ENCODE data around the gene DLEU7.

The DLEU7 gene

DNA sequence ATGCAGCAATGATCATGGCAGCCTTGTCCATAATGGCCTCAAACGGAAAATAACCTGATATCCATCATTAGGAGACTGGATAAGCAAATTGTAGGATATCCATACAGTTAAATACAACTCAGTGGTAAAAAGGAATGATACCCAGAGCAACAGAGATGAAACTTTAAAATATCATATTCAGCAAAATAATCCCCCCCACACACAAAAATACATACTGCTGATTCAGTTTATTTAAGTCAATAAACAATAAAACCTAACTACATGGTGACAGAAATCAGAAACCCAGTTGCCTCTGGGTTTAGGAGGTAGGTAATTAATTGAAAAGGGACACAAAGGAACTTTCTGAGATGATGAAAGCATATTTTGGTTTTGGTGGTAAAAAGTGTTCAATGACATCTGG, 27.9 kb upstream of the DLEU7 start:
- H3K4me3 ChIP-seq (ENCODE audit: low read length): no peak overlapping the region
- no peaks in the 10 kb centered on the region for H3K4me1 ChIP-seq (ENCODE audit: insufficient read depth, low read length)
- H3K36me3 ChIP-seq (ENCODE audit: insufficient read depth, low read length): no peaks in the 10 kb centered on the region
- no peak overlapping the region for H3K27ac ChIP-seq (ENCODE audit: low read depth, low read length)
- H3K9ac ChIP-seq (ENCODE audit: low read depth, low read length): no peak overlapping the region
- H3K27me3 ChIP-seq (ENCODE audit: insufficient read depth, low read length): no peaks in the 10 kb centered on the region
- H3K9me3 ChIP-seq (ENCODE audit: insufficient read depth, low read depth, low read length): no peaks in the 10 kb centered on the region
- WGBS: 100% methylated on average over 1 of the region's 1 CpG

GRCh38 chr13:50867637-50867945, 24.1 kb upstream of the DLEU7 start:
- H3K4me3 ChIP-seq (ENCODE audit: low read length): no peak overlapping the region
- no peaks in the 10 kb centered on the region for H3K4me1 ChIP-seq (ENCODE audit: insufficient read depth, low read length)
- WGBS: 76% methylated on average over 3 of the region's 3 CpGs
- no peaks in the 10 kb centered on the region for H3K36me3 ChIP-seq (ENCODE audit: insufficient read depth, low read length)
- no peak overlapping the region for H3K9ac ChIP-seq (ENCODE audit: low read depth, low read length)
- H3K27ac ChIP-seq (ENCODE audit: low read depth, low read length): no peak overlapping the region
- no peaks in the 10 kb centered on the region; the same call in 1 of the 2 replicates for H3K9me3 ChIP-seq (ENCODE audit: insufficient read depth, low read depth, low read length)
- H3K27me3 ChIP-seq (ENCODE audit: insufficient read depth, low read length): no peaks in the 10 kb centered on the region; the same call in 1 of the 2 replicates

GRCh38 chr13:50866817-50867636, 23.5 kb upstream of the DLEU7 start:
- Histone ChIP-seq H3K27ac (ENCODE audit: low read depth, low read length) (no peak overlapping the region), H3K36me3 (ENCODE audit: insufficient read depth, low read length) (no peaks in the 10 kb centered on the region), H3K27me3 (ENCODE audit: insufficient read depth, low read length) (no peaks in the 10 kb centered on the region; the same call in 1 of the 2 replicates), H3K9me3 (ENCODE audit: insufficient read depth, low read depth, low read length) (peaks cover 3% of the 10 kb centered on the region; the same call in 1 of the 2 replicates), H3K4me1 (ENCODE audit: insufficient read depth, low read length) (no peaks in the 10 kb centered on the region), H3K9ac (ENCODE audit: low read depth, low read length) (no peak overlapping the region), H3K4me3 (ENCODE audit: low read length) (no peak overlapping the region)
- 92% methylated on average over 2 of the region's 2 CpGs for WGBS

GRCh38 chr13:50864492-50864891, 21.0 kb upstream of the DLEU7 start:
- H3K4me3 ChIP-seq (ENCODE audit: low read length): no peak overlapping the region
- H3K9ac ChIP-seq (ENCODE audit: low read depth, low read length): no peak overlapping the region
- 89% methylated on average over 1 of the region's 1 CpG for WGBS
- H3K4me1 ChIP-seq (ENCODE audit: insufficient read depth, low read length): no peaks in the 10 kb centered on the region
- H3K27ac ChIP-seq (ENCODE audit: low read depth, low read length): no peak overlapping the region
- peaks cover 4% of the 10 kb centered on the region; the same call in 1 of the 2 replicates for H3K9me3 ChIP-seq (ENCODE audit: insufficient read depth, low read depth, low read length)
- H3K36me3 ChIP-seq (ENCODE audit: insufficient read depth, low read length): no peaks in the 10 kb centered on the region
- no peaks in the 10 kb centered on the region; the same call in 1 of the 2 replicates for H3K27me3 ChIP-seq (ENCODE audit: insufficient read depth, low read length)

GRCh38 chr13:50855681-50856080, 12.2 kb upstream of the DLEU7 start:
- Histone ChIP-seq H3K9me3 (ENCODE audit: insufficient read depth, low read depth, low read length) (peaks cover 12% of the 10 kb centered on the region; the same call in 1 of the 2 replicates), H3K27ac (ENCODE audit: low read depth, low read length) (no peak overlapping the region), H3K27me3 (ENCODE audit: insufficient read depth, low read length) (no peaks in the 10 kb centered on the region), H3K4me1 (ENCODE audit: insufficient read depth, low read length) (no peaks in the 10 kb centered on the region), H3K9ac (ENCODE audit: low read depth, low read length) (no peak overlapping the region), H3K4me3 (ENCODE audit: low read length) (no peak overlapping the region), H3K36me3 (ENCODE audit: insufficient read depth, low read length) (no peaks in the 10 kb centered on the region)
- 88% methylated on average over 2 of the region's 2 CpGs for WGBS

- no peaks in the 10 kb centered on the region for H3K36me3 ChIP-seq (ENCODE audit: insufficient read depth, low read length)
- H3K4me3 ChIP-seq (ENCODE audit: low read length): no peak overlapping the region
- peaks cover 6% of the 10 kb centered on the region for H3K27me3 ChIP-seq (ENCODE audit: insufficient read depth, low read length)
- no peaks in the 10 kb centered on the region for H3K9me3 ChIP-seq (ENCODE audit: insufficient read depth, low read depth, low read length)
- no peak overlapping the region for H3K9ac ChIP-seq (ENCODE audit: low read depth, low read length)
- H3K27ac ChIP-seq (ENCODE audit: low read depth, low read length): no peak overlapping the region
- H3K4me1 ChIP-seq (ENCODE audit: insufficient read depth, low read length): no peaks in the 10 kb centered on the region
- WGBS: 100% methylated on average over 2 of the region's 2 CpGs
Observed at GRCh38 chr13:50850445-50850844, 7.0 kb upstream of the DLEU7 start.

DNA sequence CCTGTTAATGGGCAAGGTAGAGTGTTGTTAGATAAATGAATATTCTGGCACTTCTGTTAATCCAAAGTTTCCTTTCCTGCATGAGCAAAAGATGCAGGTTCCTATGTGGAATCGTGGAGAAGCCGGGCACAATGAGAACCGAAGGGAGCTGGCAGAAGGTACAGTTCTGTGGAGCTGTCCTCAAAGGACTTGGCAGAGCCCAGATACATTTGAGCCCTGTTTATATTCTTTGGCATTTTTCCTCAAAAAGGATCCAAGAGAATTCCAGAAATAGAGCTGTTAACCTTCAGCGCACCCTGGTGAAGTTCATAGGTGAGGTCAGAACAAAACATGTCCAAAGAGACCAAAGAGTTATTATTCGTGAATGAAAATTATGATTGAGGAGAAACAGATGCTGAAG, 4.0 kb upstream of the DLEU7 start:
- Histone ChIP-seq H3K9me3 (ENCODE audit: insufficient read depth, low read depth, low read length) (no peaks in the 10 kb centered on the region), H3K36me3 (ENCODE audit: insufficient read depth, low read length) (no peaks in the 10 kb centered on the region), H3K4me1 (ENCODE audit: insufficient read depth, low read length) (peaks cover 9% of the 10 kb centered on the region), H3K4me3 (ENCODE audit: low read length) (no peak overlapping the region), H3K27ac (ENCODE audit: low read depth, low read length) (no peak overlapping the region), H3K27me3 (ENCODE audit: insufficient read depth, low read length) (peaks cover 35% of the 10 kb centered on the region), H3K9ac (ENCODE audit: low read depth, low read length) (no peak overlapping the region)
- 95% methylated on average over 5 of the region's 5 CpGs for WGBS

DNA sequence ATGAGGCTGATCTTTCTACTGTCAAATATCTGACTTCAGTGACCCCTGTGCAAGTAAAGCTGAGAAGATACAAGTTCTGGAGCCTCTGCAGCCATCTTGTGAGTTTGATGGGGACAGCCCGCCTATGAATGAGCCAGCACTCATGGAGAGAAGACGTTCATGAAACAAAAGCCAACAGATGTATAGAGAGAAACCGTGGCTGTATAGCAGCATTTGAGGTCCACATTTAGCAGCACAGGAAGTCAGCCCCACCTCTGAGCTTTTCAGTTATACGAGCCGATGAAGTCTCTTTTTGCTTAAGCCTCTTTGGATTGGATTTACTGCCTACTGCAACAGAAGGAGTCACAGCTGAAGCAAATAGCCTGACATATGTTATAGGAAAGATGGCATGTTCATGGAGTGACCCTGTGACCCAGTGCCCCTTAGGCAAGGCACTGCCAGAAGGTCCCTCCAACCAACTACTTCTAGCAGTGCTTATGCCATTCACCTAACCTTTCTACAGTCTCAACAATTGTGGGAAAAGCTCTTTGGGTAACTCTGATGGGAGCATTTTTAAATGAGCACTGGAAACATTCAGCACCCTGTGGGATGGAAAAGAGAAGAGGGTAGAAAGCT, 3.5 kb upstream of the DLEU7 start:
- WGBS: 86% methylated on average over 5 of the region's 5 CpGs
- Histone ChIP-seq H3K9ac (ENCODE audit: low read depth, low read length) (no peak overlapping the region), H3K27ac (ENCODE audit: low read depth, low read length) (no peak overlapping the region), H3K27me3 (ENCODE audit: insufficient read depth, low read length) (peaks cover 41% of the 10 kb centered on the region), H3K36me3 (ENCODE audit: insufficient read depth, low read length) (no peaks in the 10 kb centered on the region), H3K9me3 (ENCODE audit: insufficient read depth, low read depth, low read length) (no peaks in the 10 kb centered on the region), H3K4me1 (ENCODE audit: insufficient read depth, low read length) (peaks cover 12% of the 10 kb centered on the region), H3K4me3 (ENCODE audit: low read length) (no peak overlapping the region)

- H3K27ac ChIP-seq (ENCODE audit: low read depth, low read length): no peak overlapping the region
- 91% methylated on average over 1 of the region's 1 CpG for WGBS
Observed at GRCh38 chr13:50845211-50845610, 1.7 kb upstream of the DLEU7 start.

GRCh38 chr13:50844084-50844875, 788 bp upstream of the DLEU7 start:
- Histone ChIP-seq H3K27ac (ENCODE audit: low read depth, low read length) (no peak overlapping the region), H3K9ac (ENCODE audit: low read depth, low read length) (no peak overlapping the region), H3K4me1 (ENCODE audit: insufficient read depth, low read length) (peaks cover 12% of the 10 kb centered on the region), H3K27me3 (ENCODE audit: insufficient read depth, low read length) (peaks cover 43% of the 10 kb centered on the region), H3K9me3 (ENCODE audit: insufficient read depth, low read depth, low read length) (no peaks in the 10 kb centered on the region), H3K4me3 (ENCODE audit: low read length) (peak overlapping the region; percentile 58), H3K36me3 (ENCODE audit: insufficient read depth, low read length) (no peaks in the 10 kb centered on the region)
- 64% methylated on average over 6 of the region's 6 CpGs for WGBS

More at GRCh38 chr13:50845211-50845610, 1.7 kb upstream of the DLEU7 start:
- Histone ChIP-seq H3K4me1 (ENCODE audit: insufficient read depth, low read length) (peaks cover 12% of the 10 kb centered on the region), H3K9me3 (ENCODE audit: insufficient read depth, low read depth, low read length) (no peaks in the 10 kb centered on the region), H3K27me3 (ENCODE audit: insufficient read depth, low read length) (peaks cover 43% of the 10 kb centered on the region), H3K9ac (ENCODE audit: low read depth, low read length) (no peak overlapping the region), H3K36me3 (ENCODE audit: insufficient read depth, low read length) (no peaks in the 10 kb centered on the region), H3K4me3 (ENCODE audit: low read length) (no peak overlapping the region)

DNA sequence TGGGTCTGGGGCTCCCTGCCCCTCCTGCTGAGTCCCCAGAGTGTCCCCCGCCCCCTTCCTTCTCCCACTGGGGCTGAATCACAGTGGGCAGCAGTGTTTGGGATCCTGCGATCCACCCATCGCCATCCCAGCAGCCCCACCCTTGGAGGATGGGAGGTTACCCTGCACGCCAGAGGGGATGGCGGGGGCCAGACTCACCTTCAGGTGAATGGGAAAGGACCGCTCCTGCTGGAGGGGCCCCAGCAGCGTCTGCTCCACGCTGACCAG, 569 bp downstream of the DLEU7 start:
- Histone ChIP-seq H3K27ac (ENCODE audit: low read depth, low read length) (no peak overlapping the region), H3K4me3 (ENCODE audit: low read length) (peak overlapping the region; percentile 58), H3K27me3 (ENCODE audit: insufficient read depth, low read length) (peaks cover 43% of the 10 kb centered on the region), H3K4me1 (ENCODE audit: insufficient read depth, low read length) (peaks cover 12% of the 10 kb centered on the region), H3K36me3 (ENCODE audit: insufficient read depth, low read length) (no peaks in the 10 kb centered on the region), H3K9me3 (ENCODE audit: insufficient read depth, low read depth, low read length) (no peaks in the 10 kb centered on the region), H3K9ac (ENCODE audit: low read depth, low read length) (peak overlapping the region; percentile 63)
- WGBS: 22% methylated on average over 8 of the region's 8 CpGs
